Skin epidermis (tissue), 12 donors: Measurements from ENCODE around the gene RUNX2.

Source experiments
- H3K27ac ChIP-seq, 21 experiments: fragments of 200-600 bp; sonication (generic) in 11 of 21; one replicate each; pipeline ENCODE4 v1.5.0; 2020; ENCODE audit warnings: mild to moderate bottlenecking in 3 of 21, inconsistent platforms in 2 of 21, moderate library complexity in 2 of 21
- H3K4me3 ChIP-seq, 7 experiments: fragments of 200-600 bp; sonication (generic) in 2 of 7; one replicate each; pipeline ENCODE4 v1.5.0; 2020; ENCODE audit warnings: inconsistent platforms in 2 of 7, mild to moderate bottlenecking in 2 of 7, moderate library complexity in 1 of 7

The RUNX2 gene

DNA sequence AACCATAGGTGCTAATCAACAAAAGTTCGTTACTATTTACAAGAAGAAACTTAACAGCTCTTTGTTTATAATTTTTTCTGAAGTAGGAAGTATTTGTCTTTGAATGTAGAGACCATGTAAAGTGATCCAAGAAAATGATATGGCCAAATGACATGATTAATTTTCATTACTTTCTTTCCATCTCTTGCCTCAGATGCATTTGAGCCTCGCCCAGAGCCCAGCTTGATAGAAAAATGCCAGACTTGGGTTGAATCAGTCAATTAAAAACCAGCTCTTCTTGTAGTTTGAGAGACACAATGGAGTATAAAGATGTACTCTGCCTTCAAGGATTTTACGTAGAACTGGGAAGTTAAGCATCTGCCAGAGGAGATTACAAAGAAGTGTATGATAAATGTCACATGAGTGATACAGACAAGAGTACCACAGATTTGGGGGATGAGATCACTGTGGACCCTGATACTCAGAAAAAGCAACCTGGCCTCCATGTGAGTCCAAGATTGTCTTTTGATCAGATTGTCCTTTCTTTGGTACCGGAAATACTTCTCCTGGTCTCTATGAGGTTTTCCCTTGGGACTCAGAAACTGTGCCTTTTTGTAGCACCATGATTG is 142.1 kb downstream of the RUNX2 start:
- H3K4me3 ChIP-seq, result no peak overlapping the region
- H3K27ac ChIP-seq, result peak overlapping the region in 2 of 21 experiments; percentile 6 to 14

GRCh38 chr6:45472382-45472781 is 144.3 kb downstream of the RUNX2 start:
- no peak overlapping the region for H3K4me3 ChIP-seq
- H3K27ac ChIP-seq, result peak overlapping the region in 3 of 21 experiments; percentile 7 to 25 (median 14)

- Histone ChIP-seq H3K4me3 (no peak overlapping the region), H3K27ac (peak overlapping the region in 3 of 21 experiments; percentile 7 to 45 (median 25))
Observed at GRCh38 chr6:45473121-45473993, 145.2 kb downstream of the RUNX2 start.

DNA sequence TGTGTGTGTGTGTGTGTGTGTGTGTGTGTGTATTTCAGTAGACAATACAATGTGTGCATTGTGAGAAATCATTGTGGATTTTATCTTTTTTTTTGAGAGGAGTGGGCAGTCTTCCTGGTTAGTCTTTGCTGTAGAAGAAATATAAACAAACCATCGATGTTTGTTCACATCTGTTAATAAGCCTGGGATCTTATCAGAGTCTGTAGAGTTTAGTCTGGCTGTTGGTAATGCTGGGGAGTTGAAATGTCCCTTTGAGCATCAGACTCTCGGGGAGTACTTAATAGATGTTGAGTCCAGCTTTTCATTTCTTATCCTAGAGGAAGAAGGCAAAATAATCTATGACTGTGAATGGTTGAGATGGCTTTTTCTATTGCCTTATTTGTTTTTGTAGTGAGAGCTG is 146.2 kb downstream of the RUNX2 start:
- Histone ChIP-seq H3K27ac (no peak overlapping the region), H3K4me3 (no peak overlapping the region)

DNA sequence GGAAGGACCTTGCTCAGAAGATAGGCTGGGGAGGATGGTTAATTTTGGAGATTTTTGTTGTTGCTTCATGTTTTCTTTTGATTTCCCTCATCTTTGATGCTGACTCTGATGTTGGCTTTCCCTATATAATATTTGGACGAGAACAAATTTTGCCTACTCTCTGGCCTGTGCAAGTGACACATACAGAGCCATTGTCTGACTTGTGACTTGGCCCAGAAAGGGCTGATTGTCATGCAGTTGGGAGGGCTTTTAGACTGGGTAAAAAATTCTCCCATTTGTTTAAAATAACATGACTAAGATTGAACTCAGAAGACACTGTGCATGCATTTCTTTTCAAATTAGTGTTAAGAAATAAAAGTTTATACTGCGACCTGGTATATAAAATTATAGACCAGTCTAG is 148.2 kb downstream of the RUNX2 start:
- H3K27ac ChIP-seq, result peak overlapping the region in 1 of 21 experiments; percentile 4

DNA sequence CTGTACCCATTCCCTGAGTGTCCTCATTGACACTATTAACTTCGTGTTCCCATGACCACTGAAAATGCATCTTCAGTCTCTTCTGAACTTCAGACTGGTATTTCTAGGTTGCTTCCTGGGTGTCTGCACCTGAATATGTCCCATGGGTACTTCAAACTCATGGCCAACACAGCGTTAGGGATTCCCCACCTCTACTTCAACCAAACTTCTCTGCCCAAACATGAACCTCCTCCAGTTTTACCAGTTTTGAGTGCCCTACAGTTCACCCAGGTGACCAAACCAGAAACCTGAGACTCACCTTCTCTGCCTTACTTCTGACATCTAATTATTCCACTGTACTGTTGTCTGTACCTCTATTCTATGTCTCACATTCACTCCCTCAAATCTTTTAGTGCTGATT is 149.1 kb downstream of the RUNX2 start:
- Histone ChIP-seq H3K4me3 (no peak overlapping the region), H3K27ac (peak overlapping the region in 3 of 21 experiments; percentile 4 to 48 (median 32))

More for the DNA sequence above, 148.2 kb downstream of the RUNX2 start:
- H3K4me3 ChIP-seq, result no peak overlapping the region

DNA sequence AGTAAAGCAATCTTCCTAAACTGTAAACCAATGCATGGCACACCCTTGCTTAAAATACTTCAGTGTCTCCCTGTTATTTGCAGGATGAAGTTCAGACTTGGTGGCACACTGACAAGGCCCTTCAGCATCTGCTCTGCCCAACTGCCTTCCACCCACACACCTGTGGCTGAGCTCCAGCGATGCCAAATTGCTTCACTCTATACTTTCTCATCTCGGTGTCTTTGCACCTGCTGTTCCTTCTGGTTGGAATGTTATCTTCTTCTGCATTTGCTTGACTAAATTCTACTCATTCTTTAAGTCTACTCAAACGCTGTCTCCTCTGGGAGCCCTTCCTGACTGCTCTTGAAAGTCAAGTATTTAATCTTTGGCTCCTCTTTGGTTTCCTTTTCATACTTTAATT is 149.7 kb downstream of the RUNX2 start:
- Histone ChIP-seq H3K4me3 (no peak overlapping the region), H3K27ac (peak overlapping the region in 5 of 21 experiments; percentile 32 to 60 (median 48))

GRCh38 chr6:45478240-45478639 is 150.1 kb downstream of the RUNX2 start:
- peak overlapping the region in 6 of 21 experiments; percentile 5 to 60 (median 46) for H3K27ac ChIP-seq
- H3K4me3 ChIP-seq, result no peak overlapping the region

GRCh38 chr6:45479834-45480751 is 152.0 kb downstream of the RUNX2 start:
- no peak overlapping the region for H3K4me3 ChIP-seq
- H3K27ac ChIP-seq, result peak overlapping the region in 11 of 21 experiments; percentile 20 to 85 (median 53)

DNA sequence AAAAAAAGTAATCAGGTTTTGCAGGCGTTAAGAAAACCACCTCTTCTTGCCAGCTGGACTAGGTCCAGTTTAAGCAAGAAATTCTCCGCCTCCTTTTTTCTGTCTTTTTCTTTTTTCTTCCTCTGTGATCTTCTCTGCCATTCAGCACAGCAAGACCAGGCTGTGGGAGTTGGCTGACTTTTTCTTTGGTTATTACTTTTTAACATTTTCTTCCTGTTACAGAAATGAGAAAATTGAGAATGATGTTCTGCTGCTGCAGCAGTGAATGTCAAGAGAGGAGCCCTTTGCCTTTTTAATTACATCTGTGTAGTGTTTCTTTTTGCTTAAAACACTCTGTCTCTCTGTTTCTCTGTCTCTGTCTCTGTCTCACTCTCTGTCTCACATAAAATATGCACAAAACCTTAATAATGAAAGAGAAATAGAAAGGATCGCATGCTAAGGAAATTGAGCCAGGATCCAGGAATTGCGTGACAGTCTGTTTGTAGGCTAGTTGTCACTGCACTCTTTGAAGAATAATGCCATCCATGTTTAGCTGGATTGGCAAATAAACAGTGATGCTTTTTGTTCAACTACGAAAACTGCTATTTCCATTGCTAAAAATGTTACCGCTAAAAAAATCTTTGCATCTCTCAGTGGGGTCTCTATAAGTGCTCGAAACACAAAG is 152.8 kb downstream of the RUNX2 start:
- Histone ChIP-seq H3K27ac (peak overlapping the region in 13 of 21 experiments; percentile 10 to 85 (median 60)), H3K4me3 (no peak overlapping the region)

GRCh38 chr6:45483021-45483420 is 154.9 kb downstream of the RUNX2 start:
- Histone ChIP-seq H3K27ac (peak overlapping the region in 12 of 21 experiments; percentile 35 to 85 (median 64)), H3K4me3 (no peak overlapping the region)

DNA sequence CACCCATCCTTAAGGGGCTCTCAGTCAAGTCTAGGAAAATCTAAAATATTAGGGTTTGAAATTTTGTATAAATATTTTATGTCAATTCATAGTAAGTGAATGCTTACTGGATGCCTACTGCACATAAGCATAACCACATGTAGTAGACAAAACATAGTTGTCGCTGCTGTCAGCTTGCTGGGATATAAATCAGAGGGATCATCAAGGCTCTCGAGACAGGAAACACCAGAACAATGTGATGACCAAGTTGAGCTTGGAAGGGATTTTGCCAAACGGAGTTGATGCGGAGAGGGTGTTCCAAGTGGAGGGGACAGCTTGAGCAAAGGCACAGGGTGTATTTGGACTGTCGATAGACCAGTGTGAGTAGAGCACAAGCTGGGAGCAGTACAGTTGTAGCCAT is 155.4 kb downstream of the RUNX2 start:
- Histone ChIP-seq H3K27ac (peak overlapping the region in 13 of 21 experiments; percentile 9 to 84 (median 55)), H3K4me3 (no peak overlapping the region)

- H3K4me3 ChIP-seq, result no peak overlapping the region
- H3K27ac ChIP-seq, result peak overlapping the region in 1 of 21 experiments; percentile 1
Observed at GRCh38 chr6:45486736-45487135, 158.6 kb downstream of the RUNX2 start.

DNA sequence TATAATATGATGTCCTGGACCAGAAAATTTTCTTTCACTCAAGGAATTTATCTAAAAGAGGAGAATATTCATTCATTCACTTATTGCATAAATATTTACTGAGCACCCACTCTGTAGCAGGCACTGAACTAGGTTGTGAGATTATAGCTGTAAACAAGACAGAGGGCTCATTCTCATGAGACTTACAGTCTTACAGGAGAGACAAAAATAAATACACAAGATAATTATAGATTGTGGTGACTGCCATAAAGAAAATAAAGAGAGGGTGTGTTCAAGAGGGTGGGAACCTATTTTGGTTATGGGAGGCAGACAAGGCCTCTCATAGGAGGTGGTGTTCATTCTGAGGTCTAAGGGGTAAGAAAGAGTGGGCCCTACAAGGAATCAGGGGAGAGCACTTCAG is 159.5 kb downstream of the RUNX2 start:
- no peak overlapping the region for H3K27ac ChIP-seq
- H3K4me3 ChIP-seq, result no peak overlapping the region

DNA sequence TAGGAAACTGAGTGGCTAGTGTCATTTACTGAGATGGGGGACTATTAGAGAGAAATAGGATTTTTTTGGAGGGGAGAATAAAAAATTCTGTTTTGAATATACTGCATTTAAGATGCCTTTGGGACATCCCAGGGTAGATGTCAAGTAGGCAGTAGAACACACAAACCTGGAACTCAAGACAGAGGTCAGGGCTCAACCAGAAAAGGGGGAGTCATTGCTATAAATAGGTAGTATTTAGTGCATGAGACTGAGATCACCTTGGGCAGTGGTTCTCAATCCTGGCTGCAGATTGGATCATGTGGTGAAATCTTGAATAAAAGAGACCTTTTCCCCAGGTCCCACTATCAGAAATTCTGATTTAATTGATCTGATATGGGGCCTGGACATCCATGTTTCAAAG is 160.1 kb downstream of the RUNX2 start:
- Histone ChIP-seq H3K4me3 (no peak overlapping the region), H3K27ac (no peak overlapping the region)

DNA sequence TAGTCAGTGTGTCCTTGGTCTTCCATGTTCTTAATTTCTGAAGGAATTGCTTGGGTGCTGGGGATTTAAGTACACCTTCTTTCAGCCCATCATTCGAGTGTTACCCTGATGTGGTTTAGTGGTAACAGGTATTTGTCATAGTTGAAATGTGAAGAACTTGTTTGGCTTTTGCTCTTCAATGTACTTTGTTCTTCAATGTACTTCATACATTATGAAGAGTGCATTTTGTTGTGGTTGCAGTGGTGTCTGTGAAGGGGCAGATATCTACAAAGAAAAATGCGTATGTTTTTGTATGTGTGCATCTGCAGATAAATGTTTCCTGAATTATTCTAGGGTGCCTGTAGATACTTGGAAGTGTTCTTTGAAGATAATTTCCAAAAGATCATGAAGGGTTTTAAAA is 160.8 kb downstream of the RUNX2 start:
- Histone ChIP-seq H3K27ac (peak overlapping the region in 1 of 21 experiments; percentile 16), H3K4me3 (no peak overlapping the region)

- Histone ChIP-seq H3K4me3 (no peak overlapping the region), H3K27ac (peak overlapping the region in 1 of 21 experiments; percentile 8)
Observed at GRCh38 chr6:45491048-45491735, 163.1 kb downstream of the RUNX2 start.

GRCh38 chr6:45491874-45492273 is 163.7 kb downstream of the RUNX2 start:
- no peak overlapping the region for H3K4me3 ChIP-seq

DNA sequence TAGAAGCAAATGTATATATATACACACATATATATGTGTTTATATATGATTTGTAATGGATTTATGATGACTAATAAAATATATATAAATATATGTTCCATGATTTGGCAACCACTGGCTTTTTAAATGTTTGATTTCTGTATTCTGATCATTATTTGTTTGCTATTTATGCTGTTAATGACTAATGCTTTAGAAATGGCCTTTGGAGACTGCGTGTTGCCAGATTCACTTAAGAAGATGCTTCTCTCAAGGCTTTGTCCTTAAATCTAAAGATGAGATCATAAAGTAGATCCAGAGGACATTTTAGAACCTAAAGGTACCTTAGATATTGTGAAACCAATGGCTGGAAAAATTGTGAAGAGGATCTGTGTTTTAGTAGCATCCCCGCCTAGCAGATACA is 165.6 kb downstream of the RUNX2 start:
- no peak overlapping the region for H3K4me3 ChIP-seq
- peak overlapping the region in 1 of 21 experiments; percentile 43 for H3K27ac ChIP-seq

More at GRCh38 chr6:45491874-45492273, 163.7 kb downstream of the RUNX2 start:
- no peak overlapping the region for H3K27ac ChIP-seq
